NT2/D1 (cell line): Measurements from ENCODE around the gene CRK.
A peak's percentile ranks its signal among the peaks of the same experiment; 100 is the strongest.

Source experiments
- DNase-seq: peaks from one replicate; pipeline ENCODE4 v3.0.0-alpha.2; 2011; ENCODE audit warnings: low read depth, low spot score
- H3K27me3 ChIP-seq: 2 replicates; pipeline ENCODE4 v1.6.0; 2011; ENCODE audit warnings: mild to moderate bottlenecking; ENCODE audit not compliant: insufficient read length, insufficient read depth
- H3K36me3 ChIP-seq: 2 replicates; pipeline ENCODE4 v1.6.1; 2011; ENCODE audit warnings: mild to moderate bottlenecking, low read length, mixed read lengths; ENCODE audit not compliant: insufficient read depth, insufficient read length
- H3K4me1 ChIP-seq: 2 replicates; pipeline ENCODE4 v1.5.1; 2011; ENCODE audit not compliant: insufficient read depth, insufficient read length
- H3K4me3 ChIP-seq: 2 replicates; pipeline ENCODE4 v1.5.1; 2011; ENCODE audit warnings: low read depth; ENCODE audit not compliant: insufficient read length
- H3K9ac ChIP-seq: 2 replicates; pipeline ENCODE4 v1.6.0; 2011; ENCODE audit warnings: low read depth; ENCODE audit not compliant: insufficient read length
- H3K9me3 ChIP-seq: 2 replicates; pipeline ENCODE4 v1.5.1; 2011; ENCODE audit warnings: mild to moderate bottlenecking, low read length; ENCODE audit not compliant: insufficient read depth
- SUZ12 ChIP-seq: IDR thresholded peaks from 2 replicates; pipeline ENCODE4 v1.6.1; 2011; ENCODE audit not compliant: insufficient read length, insufficient read depth; ENCODE audit errors: extremely low read depth
- YY1 ChIP-seq: IDR thresholded peaks from 2 replicates; pipeline ENCODE4 v1.6.1; 2011; ENCODE audit not compliant: insufficient read length, insufficient read depth
- ZNF274 ChIP-seq: IDR thresholded peaks from 2 replicates; pipeline ENCODE4 v1.6.1; 2011; ENCODE audit warnings: mild to moderate bottlenecking, low read depth, low read length

Gene CRK

DNA sequence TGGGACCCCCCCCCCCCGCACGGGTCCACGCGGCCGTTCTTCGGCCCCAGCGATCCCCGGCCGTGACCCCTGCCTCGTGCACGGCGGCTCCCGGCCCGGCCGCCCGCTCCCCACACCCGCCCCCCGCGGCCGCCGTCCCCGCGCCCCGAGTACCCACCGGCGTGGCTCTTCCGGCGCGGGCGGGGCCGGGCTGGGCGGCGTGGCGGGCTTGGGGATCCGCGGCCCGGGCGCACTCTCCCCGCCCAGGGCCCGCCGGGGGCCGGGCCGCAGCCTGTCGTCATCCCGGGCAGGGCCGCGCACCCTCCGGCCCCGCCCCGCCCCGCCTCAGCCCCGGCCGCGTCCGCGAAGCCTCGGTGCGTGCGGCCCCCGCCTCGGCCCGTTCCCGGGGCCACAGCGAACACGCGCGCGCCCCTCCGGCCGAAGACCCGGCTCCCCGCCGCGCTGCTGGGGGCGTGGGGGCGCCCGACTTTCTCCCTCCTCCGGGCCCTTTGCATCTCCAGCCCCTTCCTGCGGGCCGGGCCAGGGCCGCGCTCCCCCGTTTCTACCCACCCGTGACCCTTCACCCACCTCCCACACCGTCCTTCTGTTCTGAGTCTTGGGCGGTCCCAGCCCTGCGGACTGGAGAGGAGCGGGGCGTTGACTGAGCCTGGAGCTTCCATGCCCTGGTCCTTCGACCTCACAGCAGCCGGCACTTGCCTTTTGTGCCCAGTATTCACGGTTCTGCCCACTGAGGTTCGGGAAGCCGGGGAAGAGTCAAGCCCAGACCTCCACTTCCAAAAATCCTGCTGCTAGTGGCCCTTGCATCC lies 35.6 kb upstream of the CRK start:
- no peak for DNase-seq
- peak overlapping the region; percentile 74 for H3K9ac ChIP-seq
- peaks cover 16% of the 10 kb centered on the region for H3K36me3 ChIP-seq
- H3K27me3 ChIP-seq, result peaks cover 7% of the 10 kb centered on the region
- H3K4me3 ChIP-seq, result peak overlapping the region; percentile 56
- peaks cover 16% of the 10 kb centered on the region for H3K4me1 ChIP-seq
- no peaks in the 10 kb centered on the region for H3K9me3 ChIP-seq
- TF ChIP-seq YY1, result no peak
- TF ChIP-seq ZNF274, result no peak
- TF ChIP-seq SUZ12, result no peak

DNA sequence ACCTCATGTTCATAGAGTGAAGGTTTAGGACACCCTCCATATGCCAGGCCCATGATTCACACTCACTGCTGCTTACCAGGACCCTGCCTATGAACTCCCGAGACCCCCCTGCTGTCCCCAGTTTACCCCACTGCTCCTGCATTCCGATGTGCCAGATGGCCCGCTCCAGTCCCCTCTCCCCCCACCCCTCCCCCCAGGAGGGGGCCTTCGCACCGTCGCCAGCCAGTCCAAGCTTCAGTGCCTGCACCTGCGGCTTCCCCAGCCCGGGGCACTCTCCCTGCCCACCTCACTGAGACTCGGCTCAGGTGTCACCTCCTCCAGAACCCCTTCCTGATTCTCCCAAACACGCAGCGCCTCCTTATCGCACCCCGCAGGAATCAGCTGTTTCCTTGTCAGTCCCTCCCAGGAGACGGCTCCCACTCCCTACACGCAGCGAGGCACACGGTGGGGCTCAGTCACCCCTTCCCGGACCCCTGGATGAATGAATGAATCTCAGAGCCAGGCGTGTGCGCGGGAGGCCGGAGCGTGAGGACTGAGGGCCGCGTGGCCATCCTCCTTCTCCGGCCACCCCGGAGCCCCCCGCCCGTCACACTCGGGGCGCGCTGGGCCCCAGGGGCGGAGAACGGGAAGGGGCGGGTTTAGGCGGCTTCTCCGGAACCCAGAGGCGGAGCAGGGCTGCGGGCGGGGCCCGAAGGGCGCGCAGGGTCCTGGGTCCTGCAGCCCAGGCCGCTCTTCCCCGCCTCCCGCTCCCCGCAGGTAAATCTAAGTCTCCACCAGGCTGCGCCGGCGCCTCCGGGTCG lies 34.8 kb upstream of the CRK start:
- no peak for DNase-seq
- H3K9me3 ChIP-seq, result no peaks in the 10 kb centered on the region
- peak overlapping the region; percentile 56 for H3K4me3 ChIP-seq
- peaks cover 16% of the 10 kb centered on the region for H3K4me1 ChIP-seq
- peak overlapping the region; percentile 72 for H3K9ac ChIP-seq
- H3K36me3 ChIP-seq, result peaks cover 10% of the 10 kb centered on the region
- peaks cover 7% of the 10 kb centered on the region for H3K27me3 ChIP-seq
- TF ChIP-seq ZNF274 (no peak), SUZ12 (no peak), YY1 (no peak)

DNA sequence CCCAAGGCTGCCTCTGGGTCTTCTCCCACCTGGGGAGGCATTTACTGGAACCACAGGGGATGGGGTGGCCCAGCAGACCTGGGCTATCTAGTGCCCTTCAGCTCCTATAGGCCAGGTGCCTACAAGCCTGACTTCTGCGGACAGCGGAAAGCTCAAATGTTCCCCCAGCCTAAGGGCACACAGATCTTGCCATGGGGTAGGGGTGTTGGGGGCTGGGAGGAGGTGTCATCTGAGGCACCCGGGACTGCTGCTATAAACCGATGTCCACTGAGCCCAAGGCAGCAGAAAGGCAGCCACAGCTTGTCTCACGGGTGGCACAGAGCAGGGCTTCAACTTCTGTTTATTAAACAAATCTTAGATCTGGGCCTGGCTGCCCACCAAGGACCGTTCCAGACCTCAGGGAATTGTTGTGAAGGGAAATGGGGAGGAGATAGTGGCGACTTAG lies 32.8 kb upstream of the CRK start:
- H3K4me3 ChIP-seq, result peak overlapping the region; percentile 42
- peaks cover 20% of the 10 kb centered on the region for H3K4me1 ChIP-seq
- TF ChIP-seq ZNF274, result no peak
- TF ChIP-seq YY1, result no peak
- TF ChIP-seq SUZ12, result no peak
- peaks cover 7% of the 10 kb centered on the region for H3K27me3 ChIP-seq
- peaks cover 6% of the 10 kb centered on the region for H3K36me3 ChIP-seq
- DNase-seq, result no peak
- peak overlapping the region; percentile 76 for H3K9ac ChIP-seq
- H3K9me3 ChIP-seq, result no peaks in the 10 kb centered on the region

DNA sequence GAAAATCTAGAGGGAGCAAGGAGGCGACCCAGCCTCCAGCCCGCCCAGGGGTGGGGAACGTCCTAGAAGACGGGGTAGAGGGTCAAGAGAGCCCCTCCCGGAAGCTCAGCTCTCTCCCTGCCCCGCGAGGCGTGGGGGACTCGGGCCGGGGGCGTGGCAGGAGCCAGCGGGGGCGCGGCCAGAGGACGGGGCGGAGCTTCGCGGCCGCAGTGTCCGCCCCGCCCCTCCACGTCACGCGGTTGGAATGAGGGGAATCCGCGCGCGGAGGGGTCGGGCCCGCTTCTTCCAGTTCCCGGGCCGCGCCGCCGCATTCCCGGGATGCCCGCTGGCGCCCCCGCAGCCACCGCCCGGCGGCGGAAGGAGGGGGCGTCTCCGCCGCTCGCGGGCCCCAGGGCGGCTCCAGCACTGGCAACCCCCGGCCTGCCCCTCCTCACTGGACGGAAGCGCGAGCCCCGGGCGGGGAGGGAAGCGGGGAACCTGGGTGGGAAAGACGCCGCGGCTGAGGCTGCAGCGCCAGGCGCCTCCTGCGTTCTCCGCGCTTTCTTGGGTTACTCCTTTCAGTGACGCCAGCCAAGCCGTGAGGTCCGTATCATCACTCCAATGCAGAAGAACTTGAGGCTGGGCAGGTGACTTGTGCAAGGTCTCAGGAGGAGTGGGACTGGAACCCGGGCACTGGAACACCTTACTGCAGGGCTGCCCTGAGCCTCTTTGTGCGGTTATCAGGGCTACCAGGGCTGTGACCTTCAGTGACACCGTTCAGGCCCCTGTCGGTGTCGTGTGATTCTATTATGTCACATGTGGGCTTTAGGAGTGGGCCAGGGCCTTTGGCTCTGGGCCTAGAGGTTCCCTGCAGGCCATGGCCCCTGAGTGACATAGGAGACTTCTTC lies 32.1 kb upstream of the CRK start:
- peak overlapping the region; percentile 42 for H3K4me3 ChIP-seq
- H3K27me3 ChIP-seq, result peaks cover 7% of the 10 kb centered on the region
- no peaks in the 10 kb centered on the region for H3K9me3 ChIP-seq
- H3K36me3 ChIP-seq, result peaks cover 8% of the 10 kb centered on the region
- no peak for TF ChIP-seq YY1
- no peak for TF ChIP-seq SUZ12
- TF ChIP-seq ZNF274, result no peak
- H3K4me1 ChIP-seq, result peaks cover 18% of the 10 kb centered on the region
- DNase-seq, result no peak
- H3K9ac ChIP-seq, result peak overlapping the region; percentile 76

DNA sequence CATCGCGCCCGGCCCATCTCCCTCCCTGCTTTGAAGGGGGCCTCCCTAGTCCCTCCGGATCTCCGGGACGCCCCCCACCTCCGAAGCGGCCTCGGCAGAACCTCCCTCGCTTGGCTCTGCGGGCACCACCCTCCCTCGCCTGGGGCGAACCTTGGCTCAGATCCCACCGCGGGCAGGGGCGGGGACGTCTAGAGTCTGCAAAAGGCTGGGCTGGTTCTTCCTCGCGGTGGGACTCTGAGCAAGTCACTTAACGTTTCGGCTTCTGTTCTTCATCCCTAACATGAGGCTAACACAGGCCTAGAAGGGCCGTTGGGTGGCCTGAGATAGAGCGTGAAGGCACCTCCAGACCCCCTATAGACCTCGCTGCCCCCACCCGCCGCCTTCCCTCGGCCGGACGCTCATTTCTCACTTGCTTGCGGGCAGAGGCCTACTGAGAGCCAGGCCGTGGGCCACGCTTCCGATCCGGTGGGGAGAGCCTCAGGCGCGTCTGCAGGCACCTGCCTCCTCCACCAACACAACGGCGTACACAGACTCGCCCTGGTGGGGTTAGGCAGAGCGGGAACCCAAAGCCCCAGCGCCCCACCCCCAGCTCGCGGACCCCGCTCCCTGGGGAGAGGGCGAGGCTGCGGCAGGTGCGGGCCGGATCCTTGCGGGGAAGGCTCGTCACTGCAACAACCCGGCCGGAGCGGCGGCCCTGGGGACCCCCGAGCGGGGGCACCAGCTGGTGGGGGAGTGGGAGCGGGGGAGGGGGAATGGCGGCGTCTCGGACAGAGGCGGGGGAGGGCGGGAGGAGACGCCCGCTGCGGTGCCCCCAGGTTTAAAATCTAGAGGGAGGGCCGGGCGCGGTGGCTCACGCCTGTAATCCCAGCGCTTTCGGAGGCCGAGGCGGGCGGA lies 31.0 kb upstream of the CRK start:
- no peak for DNase-seq
- no peaks in the 10 kb centered on the region for H3K9me3 ChIP-seq
- H3K4me3 ChIP-seq, result peak overlapping the region; percentile 24
- H3K36me3 ChIP-seq, result peaks cover 17% of the 10 kb centered on the region
- peaks cover 21% of the 10 kb centered on the region for H3K4me1 ChIP-seq
- TF ChIP-seq ZNF274 (no peak), SUZ12 (no peak), YY1 (no peak)
- peak overlapping the region; percentile 74 for H3K9ac ChIP-seq
- peaks cover 3% of the 10 kb centered on the region for H3K27me3 ChIP-seq
